ENCODE results near the gene TRAPPC8.
"Not testable (repeated sequence)": the region's sequence is repeated elsewhere in the genome, so short reads cannot be mapped to it uniquely, and the experiment has no call there.

- not testable (repeated sequence) for TF ChIP-seq CTCF, POLR2A (IDR thresholded peaks at IDR 0.05)
Observed at GRCh38 chr18:31919366-31919765, 23.6 kb downstream of the TRAPPC8 start.
